Stimulated activated CD8-positive, alpha-beta memory T cell treated with anti-CD3 and anti-CD28 coated beads, Interleukin-7, amount 100 ng/mL, for 1 hour (primary cell): ENCODE measurements around the gene ITGAE.
A peak's percentile ranks its signal among the peaks of the same experiment; 100 is the strongest.

ENCODE experiments used
- DNase-seq, 2 donors: peaks; one replicate each; pipeline ENCODE4 v3.0.0-alpha.2; 2020; ENCODE audit warnings: low read depth in 2 of 2

Gene ITGAE

DNA sequence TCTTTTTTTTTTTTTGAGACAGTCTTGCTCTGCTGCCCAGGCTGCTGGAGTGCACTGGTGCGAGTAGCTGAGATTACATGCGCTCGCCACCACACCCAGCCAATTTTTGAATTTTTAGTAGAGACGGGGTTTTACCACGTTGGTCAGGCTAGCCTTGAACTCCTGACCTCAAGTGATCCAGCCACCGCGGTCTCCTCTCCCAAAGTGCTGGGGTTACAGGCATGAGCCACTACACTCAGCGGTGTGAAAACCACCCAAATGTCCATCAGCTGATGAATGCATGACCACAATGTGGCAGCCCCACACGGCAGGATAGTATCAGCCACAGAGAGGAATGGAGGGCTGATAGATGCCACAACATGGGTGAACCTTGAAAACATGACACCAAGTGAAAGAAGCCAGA, 107.2 kb downstream of the ITGAE start:
- DNase-seq: no peak

DNA sequence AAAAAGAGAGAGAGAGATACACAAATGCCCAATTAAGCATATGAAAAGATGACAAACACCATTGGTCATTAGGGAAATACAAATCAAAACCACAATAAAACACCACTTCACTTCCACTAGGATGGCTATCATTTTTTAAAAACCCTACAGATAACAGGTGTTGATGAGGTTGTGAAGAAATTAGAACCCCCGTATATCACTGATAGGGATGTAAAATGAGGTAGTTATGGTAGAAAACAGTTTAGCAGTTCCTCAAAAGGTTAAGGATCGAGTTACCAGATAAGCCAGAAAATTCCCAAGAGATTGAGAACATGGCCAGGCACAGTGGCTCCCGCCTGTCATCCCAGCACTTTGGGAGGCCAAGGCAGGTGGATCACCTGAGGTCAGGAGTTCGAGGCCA, 107.8 kb downstream of the ITGAE start:
- no peak for DNase-seq

DNA sequence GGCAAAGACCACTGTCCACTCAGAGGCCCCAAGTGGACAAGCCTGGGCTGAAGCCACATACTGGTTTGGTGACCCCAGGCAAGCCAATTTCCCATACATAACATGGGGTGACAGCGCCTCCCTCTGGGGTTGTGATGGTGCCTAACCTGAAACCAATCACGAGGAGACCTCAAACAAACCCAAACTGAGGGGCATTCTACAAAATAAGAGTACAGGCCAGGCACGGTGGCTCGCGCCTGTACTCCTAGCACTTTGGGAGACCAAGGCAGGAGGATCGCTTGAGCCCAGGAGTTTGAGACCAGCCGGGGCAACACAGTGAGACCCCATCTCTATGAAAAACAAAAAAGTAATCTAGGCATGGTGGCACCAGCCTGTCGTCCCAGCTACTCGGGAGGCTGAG, 108.6 kb downstream of the ITGAE start:
- no peak for DNase-seq

DNA sequence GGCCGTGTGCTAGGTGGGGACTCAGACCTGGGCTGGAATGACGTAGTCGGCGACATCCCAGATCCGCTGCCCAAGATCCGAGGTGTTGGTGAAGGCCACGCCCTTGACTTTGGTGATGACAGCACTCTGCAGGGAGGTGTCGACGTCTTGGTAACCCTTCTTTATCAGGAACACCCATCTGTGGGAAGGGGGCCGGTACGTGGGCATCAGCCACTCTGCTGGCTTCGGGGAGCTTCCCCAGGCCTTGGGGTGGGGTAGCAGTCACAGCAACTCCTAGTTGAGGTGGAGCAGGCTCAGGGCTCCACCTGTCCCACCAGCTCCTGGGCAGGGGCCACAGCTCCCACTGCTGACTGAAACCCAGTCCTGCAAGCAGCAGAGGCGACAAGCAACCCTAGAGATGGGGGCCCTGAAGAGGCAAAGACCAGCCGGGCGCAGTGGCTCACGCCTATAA, 109.3 kb downstream of the ITGAE start:
- no peak for DNase-seq

DNA sequence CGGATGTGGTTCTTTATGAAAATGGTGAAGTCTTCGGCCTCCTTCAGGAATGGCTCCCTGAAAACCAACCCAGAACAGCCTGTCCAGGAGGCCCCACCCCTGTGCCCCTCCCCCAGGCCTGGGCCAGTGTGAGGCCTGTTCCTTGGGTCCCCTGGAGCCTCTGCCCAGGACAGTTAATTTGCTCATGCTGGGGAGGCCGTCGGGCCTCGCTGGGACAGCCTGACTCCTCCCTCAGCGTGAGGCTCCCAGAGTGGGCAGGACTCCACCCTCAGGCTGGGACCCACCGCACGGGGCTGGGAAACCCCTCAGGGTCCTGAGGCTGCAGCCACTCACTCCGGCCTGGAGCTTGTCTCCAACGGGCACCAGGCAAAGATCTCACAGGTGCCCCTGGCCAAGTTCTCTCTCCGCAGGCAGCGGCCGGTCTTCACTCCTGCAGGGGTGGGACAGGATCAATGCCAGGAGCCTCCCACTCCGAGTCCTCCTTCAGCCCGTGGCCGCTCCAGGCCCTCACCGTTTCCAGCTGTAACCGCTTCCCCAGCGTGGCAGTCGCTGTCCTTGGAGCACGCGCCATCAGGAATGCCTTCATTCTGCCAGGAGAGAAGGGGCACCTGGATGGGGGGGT, 110.8 kb downstream of the ITGAE start:
- no peak for DNase-seq

DNA sequence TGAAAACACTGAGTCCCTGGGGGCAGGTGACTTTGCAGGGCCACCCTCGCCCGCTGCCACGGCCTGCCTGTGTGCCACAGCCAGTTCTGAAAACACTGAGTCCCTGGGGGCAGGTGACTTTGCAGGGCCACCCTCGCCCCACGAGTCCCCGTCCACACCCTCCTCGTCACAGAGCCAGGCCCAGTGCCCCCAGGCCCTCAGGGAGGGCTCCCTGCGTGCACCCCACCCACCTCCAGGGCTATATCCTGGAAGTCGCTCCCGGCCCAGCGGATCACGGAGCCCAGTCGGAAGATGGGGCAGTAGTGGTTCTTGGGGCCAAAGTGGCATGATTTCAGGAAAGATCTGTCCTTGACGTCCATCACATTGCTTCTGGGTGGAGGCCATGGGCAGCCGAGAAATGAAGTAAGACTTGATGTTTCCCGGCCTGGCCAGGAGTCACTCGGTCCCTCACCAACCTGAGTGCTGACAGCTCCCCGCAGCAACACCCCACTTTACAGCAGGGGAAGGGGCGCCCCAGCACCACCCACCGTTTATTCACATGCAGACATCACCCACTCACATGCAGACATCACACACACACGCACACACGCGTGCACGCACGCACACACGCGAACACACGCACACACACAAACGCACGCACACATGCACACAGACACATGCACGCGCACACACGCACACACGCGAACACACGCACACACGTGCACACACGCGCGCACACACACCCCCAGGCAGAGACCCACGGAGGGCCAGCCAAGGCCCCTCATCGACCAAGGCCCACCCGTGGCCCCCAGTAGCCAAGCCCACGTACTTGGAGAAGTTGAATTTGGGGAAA, 111.5 kb downstream of the ITGAE start:
- DNase-seq: no peak

DNA sequence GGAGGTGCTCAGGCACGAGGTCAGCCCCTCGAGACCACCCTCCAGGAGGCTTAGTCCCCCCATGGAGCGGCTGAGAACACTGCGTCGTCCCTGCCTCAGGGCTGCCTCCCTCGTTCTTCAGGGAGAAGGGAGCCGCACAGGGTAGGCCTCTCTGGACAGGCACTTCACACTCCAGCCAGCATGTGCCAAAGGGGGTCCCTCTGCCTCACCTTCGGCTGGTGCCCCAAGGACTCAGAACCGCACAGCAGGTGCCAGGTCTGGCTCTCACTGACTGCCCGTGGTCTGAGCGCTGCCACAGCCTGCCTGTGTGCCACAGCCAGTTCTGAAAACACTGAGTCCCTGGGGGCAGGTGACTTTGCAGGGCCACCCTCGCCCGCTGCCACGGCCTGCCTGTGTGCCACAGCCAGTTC, 112.1 kb downstream of the ITGAE start:
- no peak for DNase-seq

DNA sequence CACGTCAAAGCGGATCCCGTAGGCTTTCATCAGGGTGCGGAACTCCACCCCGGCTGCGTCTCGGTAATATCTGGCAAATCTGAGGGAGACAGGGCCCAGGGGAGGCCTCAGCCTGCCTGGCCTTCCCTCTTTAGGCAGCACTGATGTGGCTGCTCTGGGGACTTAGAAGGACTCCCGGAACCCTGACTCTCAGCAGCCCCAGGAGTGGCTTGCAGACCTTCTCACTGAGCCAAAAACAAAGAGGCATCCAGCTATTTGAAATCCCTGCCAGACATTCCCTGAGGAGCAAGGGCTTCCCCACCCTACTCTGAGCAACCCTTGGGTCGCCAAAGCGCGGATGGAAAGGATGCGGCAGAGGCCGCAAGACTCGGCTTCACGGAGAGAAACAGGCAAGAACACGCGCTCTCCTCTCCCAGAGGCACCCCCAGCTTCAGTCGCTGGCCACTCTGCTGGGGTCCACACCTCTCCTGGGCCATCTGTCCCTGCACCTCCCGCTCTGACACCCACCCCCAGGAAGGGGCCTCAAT, 112.9 kb downstream of the ITGAE start:
- DNase-seq: no peak

DNA sequence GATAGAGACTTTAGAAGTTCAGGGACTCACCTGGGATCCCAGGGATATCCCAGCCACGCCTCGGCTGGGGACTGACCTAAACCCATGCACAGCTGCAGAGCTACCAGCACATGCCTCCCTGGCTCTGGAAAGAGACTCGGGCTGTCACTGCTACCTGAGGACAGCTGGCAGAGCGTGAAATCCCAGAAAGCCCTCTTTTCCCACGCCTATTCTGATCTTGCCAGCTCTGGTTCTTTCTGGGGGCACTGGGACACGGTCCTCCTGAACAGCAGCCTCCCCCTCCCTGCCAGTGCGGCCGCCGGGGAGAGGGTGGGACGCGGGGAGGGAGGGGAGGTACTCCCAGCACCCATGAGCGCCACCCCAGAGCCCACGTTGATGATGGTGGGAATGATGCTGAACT, 115.8 kb downstream of the ITGAE start:
- DNase-seq: no peak

DNA sequence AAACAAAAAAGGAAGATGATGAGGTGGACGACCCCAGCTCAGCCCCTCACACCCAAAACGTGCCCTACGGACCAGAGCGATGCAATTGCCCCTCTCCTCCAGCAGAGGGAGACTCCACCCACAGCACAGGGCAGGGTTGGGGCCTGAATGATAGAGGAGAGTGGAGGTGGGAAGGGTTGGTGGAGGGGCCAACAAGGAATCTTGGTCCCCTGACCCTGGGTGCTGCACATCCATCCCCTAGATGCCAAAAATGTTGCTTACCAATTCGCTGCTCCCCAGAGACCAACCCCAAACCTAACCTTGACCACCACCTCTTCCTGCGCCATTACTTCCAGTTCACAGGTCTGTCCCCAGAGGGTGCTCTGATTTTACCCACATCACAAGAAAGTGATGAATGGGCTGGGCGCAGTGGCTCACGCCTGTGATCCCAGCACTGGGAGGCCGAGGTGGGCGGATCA, 117.9 kb downstream of the ITGAE start:
- DNase-seq: no peak

DNA sequence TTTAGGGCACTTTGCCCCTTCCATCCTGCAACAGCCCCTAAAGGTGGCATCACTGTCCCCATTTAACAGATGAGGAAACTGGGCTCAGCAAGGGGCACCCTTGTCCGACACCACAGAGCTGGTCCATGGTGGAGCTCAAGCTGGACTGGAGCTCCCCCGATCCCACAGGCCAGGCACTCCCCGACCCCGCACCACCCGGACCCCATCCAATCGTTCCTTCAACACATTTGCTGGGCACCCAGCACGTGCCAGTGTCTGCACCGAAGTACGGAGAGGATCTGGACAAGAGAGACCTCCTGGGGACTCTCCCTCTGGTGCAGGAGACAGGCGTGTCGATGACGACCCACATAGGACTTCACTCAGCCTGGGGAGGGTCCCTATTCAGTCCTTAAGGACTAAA, 119.0 kb downstream of the ITGAE start:
- no peak for DNase-seq

DNA sequence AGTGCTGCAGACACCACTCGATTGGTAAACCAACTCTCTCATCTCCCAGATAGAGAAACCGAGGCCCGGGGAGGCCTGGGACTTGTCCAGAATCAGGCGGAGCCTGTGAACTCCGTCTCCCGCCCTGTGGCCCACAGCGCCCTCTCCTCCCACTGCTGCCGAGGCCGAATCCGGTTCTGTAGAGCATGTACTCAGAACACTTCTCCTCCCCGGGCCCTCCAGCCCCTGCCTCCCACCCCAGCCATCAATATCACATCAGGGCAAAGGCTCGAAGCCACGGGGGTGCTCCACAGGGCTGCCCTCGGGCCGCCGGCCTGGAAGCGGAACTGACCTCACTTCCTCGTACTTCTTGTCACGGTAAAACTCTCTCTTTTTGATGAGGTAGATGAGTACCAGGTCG, 119.4 kb downstream of the ITGAE start:
- no peak for DNase-seq

DNA sequence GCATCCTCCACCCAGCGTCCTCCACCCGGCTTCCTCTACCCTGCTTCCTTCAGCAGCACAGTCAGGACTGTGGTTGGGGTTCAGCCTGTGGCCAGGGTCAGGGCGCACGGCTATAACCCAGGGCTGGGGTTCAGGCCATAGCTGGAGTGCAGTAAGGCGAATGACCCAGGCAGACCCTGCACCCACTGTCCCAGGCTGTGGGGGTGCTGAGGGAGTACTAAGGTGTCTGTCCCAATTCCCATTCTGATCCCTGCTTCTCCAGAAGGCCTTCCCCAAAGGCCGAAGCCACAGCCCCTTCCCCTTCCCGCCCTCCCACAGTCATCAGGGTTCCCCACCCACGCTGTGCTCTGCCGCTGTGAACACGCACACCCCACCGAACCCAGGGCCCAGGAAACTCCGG, 119.9 kb downstream of the ITGAE start:
- no peak for DNase-seq

DNA sequence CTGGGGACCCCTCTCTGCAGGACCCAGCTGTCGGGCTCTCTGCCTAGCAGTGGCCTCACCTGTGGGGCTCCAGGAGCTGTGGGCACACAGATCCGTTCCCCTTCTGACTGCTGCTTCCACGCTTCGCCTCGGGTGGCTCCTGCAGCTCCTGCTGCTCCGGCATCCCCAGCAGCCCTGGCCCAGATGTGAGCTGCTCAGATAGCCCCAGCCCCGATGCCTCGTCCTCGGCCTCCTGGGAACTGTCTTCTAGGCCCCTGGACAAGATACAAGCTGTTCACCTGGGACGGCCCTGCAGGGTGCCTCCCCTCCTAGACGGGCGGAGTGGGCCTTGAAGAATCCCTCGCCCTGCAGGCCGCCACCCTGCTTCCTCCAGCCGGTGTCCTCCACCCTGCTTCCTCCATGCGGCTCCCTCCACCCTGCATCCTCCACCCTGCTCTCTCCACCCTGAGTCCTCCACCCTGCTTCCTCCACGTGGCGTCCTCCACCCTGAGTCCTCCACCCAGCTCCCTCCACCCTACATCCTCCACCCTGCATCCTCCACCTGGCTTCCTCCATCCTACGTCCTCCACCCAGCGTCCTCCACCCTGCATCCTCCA, 121.4 kb downstream of the ITGAE start:
- no peak for DNase-seq

DNA sequence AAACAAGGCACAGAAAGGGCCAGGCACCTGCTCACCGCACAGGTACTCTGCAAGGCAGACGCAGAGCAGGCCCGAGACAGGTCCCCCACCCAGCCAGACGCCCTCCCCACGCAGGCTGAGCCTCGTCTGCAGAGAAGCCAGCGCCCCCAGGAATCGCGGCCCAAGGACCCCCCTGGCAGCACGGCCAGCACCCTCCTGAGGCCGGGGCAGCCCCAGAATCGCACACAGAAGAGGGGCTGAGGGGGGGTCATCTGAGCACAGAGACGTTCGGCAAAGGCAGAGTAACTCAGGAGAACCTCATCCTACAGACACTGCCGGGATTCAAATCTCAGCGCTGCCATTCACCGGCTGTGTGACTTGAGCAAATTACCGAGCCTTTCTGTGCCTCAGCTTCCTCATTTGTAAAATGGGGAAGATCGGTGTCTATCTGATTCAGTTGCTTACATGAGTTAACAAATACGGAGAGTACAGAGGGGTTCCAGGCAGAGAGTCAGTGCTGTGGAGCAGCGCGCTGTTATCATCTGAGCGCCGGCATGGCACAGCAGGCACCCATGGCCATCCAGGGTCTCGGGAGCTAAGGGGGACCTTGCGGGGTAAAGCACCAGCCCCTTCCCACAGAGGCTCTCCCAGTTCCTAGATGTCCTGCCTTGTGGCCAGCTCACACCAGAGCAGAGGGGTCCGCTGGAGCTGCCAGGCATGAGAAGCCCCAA, 122.0 kb downstream of the ITGAE start:
- no peak for DNase-seq

DNA sequence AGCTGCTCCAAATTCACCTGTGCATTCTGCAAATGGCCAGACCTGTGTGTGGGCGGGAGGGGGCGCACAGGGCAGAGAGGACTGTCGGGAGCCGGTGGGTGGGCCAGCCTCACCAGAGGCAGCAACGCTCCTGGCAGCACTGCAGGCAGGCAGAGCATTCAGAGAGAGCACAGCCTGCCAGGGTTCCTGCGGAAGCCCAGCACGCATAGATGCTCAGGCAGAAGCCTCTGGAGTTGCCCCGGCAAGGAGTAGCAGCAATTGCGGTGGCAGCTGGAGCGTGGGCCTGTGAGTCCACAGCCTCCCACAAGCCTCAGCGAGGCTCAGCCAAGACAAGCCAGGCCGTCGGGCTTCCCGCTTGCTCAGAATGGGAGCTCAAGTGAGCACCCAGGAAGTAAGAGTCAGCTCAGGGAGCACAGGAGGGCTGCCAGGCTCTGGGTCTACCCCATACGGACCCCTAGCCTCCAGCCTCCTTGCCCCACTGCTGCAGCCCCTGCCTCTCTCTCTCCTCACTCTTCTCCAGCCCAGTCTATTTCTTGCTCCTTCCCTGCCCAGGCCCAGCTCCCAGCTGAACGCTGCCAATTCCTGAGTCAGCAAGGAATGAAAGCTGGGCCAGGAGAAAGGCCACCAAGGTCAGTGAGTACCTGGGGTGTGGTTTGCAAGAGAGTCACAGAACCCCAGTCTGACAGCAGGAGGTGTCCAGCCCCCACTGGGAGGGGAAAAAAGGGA, 122.7 kb downstream of the ITGAE start:
- DNase-seq: no peak

DNA sequence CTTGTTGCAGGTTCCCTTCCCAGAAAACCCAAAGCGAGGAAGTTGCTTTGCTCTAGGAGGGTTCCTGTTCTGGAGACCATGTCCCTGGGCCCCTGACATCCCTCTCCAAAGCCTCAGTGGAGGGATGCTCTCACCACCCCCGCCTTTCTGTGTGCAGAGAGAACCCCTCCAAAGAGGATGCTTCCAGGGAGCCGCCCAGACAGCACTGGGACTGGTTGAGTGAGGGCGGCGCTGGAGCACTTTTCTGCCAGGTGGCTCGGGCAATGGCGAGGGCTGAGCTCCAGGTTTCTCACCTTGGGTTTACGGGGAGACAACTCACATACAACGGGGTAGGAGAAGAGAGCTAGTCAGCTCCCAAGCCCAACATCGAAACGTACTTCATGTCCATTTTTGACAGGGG, 125.1 kb downstream of the ITGAE start:
- DNase-seq: no peak

DNA sequence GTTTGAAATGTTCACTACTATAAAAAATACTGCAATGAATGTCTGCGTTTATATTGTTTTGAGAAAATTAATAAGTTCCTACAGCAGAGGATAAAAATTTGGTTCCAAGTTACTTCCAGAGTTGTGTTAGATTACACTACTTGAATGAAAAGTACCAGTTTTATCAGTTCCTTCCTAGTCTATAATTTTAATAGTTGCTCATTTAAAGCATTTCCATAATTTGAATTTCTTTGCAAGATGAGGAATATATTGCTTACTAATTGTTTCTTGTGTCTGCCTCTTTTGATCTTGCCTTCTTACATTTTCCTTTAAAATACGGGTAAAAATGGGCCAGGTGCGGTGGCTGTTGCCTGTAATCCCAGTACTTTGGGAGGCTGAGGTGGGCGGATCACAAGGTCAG, 128.4 kb downstream of the ITGAE start:
- no peak for DNase-seq

DNA sequence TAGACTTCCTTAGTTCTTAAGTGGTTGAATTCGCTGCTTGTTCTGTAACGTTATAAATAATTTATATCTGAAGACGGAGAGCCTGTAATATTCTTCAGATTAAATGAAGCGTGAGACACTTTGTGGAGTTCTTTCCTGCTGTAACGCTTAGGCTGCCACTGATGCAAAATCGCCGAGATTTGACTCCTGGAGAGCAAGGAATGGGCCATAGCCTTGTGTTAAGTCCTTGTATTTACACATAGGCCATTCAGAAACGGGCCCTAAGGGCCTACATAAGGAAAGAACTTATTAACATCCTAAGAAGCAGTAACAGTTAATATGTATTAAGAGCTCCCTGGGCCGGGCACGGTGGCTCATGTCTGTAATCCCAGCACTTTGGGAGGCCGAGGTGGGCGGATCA, 131.4 kb downstream of the ITGAE start:
- DNase-seq: no peak

DNA sequence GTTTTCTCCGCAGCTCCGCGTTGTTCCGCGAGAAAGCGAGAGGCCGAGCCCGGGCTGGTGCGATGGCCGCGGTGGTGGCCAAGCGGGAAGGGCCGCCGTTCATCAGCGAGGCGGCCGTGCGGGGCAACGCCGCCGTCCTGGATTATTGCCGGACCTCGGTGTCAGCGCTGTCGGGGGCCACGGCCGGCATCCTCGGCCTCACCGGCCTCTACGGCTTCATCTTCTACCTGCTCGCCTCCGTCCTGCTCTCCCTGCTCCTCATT, 132.0 kb downstream of the ITGAE start:
- no peak for DNase-seq

DNA sequence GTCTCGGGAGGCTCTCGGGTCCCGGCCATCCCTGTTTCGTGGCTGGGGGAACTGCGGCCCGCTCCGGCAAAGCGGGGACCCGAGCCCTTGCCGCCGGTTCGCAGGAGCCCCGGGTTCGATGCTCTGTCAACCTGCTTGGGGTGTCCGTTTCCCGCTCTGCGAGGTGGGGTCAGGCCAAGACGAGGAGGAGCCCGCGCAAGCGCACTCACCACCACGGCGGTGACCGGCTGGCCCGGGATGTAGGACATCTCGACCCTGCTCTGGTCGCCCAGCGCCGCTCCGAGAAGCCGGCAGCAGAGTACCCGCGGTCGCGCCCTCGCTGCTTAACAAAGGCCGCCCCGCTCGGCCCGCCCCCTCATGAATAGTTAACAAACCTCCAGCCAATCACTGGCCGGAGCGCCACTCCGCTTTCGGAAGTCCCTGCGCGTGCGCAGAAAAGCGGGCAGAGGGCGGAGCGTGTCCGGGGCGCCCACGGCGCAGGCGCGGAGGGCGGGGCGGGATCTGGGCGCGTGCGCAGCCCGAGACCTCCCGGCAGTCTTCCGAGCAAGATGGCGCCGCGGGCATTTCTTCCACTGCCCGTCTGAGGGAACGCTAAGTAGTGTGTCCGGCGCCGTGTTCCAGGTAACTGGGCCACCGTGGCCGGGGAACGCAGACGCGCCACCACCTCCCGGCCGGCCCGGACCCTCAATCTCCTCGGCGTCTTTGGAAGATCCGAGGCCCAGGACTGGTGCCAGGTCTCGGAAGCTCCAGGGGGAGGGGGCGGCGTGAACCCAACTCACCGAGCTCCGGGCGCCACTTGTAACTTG, 132.5 kb downstream of the ITGAE start, which contains the start of the genes EMC6 and TAX1BP3:
Gene EMC6 (plus strand): TSS at position 534 of the 806 bp plus-strand sequence. CDS start 335 bp downstream, outside the sequence.
Gene TAX1BP3 (minus strand): TSS at position 300 of the 806 bp plus-strand sequence. CDS start 52 bp downstream, at position 248.
- DNase-seq: peak; percentile 99 to 100
